ENCODE results near the gene ANKS6. TPM values are rescaled to one million over a fixed set of nuclear protein-coding genes. Genes with fewer than 3 reads are reported as not detected.

The ANKS6 gene
- total and polyA plus RNA-seq, 10 donors = 4.9 to 9.4 (median 7.0) TPM

DNA sequence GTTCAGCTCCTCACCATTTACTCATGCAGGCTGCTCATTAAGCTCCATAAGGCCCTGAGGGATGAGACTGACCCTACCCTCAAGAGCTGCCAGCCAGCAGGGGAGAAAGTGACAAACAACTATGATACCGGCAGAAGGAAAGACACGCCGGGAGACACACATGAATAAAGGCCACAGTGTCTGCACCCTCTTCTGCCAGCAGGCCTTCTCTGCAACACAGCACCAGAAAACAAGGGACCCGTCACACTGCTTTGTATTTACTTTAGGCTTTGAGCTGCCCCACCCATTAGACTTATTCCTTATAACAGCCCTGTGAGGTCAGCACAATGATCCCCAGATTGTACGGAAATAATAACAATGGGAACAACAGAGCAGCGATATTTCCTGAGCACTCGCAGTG, 94.8 kb downstream of the ANKS6 start:
- Histone ChIP-seq H3K27me3 (replicated peaks in 1 of 7) (peaks cover 3 to 81% (median 19%) of the 10 kb centered on the region in 7 donors), H3K36me3 (no peaks in the 10 kb centered on the region), H3K4me3 (no peak overlapping the region), H3K4me1 (peaks cover 0 to under 1% (median 0%) of the 10 kb centered on the region in 6 donors), H3K9me3 (peaks cover 0 to 9% (median 4%) of the 10 kb centered on the region in 8 donors), H3K27ac (no peak overlapping the region)
- intact Hi-C loops (cut with DNase I; ENCODE audit: low total_unique reads) = no loop called here
- no peak for DNase-seq
- 67 to 85% (median 77%) methylated on average over 7 of the region's 7 CpGs for WGBS, 5 donors
- TF ChIP-seq POLR2A (IDR thresholded peaks at IDR 0.05) (no peak), POLR2AphosphoS5 (IDR thresholded peaks at IDR 0.05) (no peak)
- TF ChIP-seq, protein P1, sequence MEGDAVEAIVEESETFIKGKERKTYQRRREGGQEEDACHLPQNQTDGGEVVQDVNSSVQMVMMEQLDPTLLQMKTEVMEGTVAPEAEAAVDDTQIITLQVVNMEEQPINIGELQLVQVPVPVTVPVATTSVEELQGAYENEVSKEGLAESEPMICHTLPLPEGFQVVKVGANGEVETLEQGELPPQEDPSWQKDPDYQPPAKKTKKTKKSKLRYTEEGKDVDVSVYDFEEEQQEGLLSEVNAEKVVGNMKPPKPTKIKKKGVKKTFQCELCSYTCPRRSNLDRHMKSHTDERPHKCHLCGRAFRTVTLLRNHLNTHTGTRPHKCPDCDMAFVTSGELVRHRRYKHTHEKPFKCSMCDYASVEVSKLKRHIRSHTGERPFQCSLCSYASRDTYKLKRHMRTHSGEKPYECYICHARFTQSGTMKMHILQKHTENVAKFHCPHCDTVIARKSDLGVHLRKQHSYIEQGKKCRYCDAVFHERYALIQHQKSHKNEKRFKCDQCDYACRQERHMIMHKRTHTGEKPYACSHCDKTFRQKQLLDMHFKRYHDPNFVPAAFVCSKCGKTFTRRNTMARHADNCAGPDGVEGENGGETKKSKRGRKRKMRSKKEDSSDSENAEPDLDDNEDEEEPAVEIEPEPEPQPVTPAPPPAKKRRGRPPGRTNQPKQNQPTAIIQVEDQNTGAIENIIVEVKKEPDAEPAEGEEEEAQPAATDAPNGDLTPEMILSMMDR (IDR thresholded peaks at IDR 0.05 in 8 of 11, conservative IDR thresholded peaks at IDR 0.05 in 3 of 11) = no peak

DNA sequence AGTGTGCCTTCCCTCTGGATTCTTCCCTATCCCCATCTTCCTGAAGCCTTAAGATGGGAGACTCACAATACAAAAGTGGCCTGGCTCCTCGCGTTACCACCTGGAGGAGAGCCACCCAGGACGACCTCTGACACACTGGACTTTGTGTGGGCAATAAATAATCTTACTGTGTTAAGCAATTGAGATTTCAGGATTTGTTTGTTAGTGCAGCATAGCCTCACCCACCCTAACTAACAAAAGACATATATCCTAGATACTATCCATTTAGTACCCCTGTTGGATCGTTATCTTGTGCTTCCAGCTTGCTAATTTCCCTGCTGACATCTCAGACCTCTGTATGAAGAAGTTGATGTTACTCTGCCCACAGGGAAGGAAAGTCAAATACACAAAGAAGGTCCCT, 95.6 kb downstream of the ANKS6 start:
- Histone ChIP-seq H3K4me3 (no peak overlapping the region), H3K27me3 (replicated peaks in 1 of 7) (peaks cover 3 to 81% (median 14%) of the 10 kb centered on the region in 7 donors), H3K4me1 (no peaks in the 10 kb centered on the region), H3K9me3 (peaks cover 0 to 9% (median 4%) of the 10 kb centered on the region in 8 donors), H3K27ac (no peak overlapping the region), H3K36me3 (no peaks in the 10 kb centered on the region)
- 52 to 61% (median 55%) methylated on average over 4 of the region's 4 CpGs for WGBS, 5 donors
- TF ChIP-seq POLR2A (IDR thresholded peaks at IDR 0.05) (no peak), POLR2AphosphoS5 (IDR thresholded peaks at IDR 0.05) (no peak)
- TF ChIP-seq, protein P1 (IDR thresholded peaks at IDR 0.05 in 8 of 11, conservative IDR thresholded peaks at IDR 0.05 in 3 of 11) = no peak
- intact Hi-C loops (cut with DNase I; ENCODE audit: low total_unique reads) = no loop called here
- DNase-seq = no peak

DNA sequence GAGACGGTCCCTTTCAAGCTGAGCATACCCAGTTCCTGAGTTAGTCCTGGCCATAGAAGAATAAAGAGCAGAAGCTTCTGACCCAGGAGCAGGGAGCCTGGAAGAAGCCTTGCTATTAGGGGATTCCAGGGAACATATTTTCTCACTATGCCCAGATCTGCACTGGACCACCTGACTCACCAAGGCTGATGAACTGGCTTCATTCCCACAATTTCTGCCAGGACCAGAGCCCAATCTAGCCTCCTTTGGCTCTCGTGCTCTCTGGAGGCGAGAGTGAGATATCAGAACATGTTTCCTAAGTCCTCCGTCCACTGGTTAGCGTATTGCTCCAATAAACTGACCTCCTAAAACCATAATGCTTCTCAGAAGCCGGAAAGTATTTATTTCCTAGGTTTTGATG, 97.5 kb downstream of the ANKS6 start:
- WGBS, 5 donors = 79 to 92% (median 84%) methylated on average over 6 of the region's 6 CpGs

DNA sequence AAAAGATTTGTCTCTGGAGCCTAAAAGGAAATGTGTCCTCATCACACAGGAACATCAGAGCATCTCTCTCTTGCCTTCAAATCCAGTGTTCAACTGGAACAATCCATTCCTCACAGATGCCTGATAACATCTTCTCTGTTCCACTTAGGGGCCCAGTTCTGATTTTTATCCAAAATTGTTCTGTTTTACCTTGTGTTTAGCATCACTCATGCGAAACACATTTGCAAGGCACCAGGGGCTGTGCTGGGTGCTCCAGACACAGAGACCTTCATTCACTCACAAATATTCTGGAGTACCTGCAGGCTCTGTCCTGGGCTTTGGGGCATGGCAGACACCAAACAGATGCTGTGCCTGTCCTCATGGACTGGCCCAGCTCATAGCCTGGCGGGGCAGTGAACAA, 101.4 kb downstream of the ANKS6 start:
- intact Hi-C loops (cut with DNase I; ENCODE audit: low total_unique reads) = no loop called here
- Histone ChIP-seq H3K27ac (no peak overlapping the region), H3K9me3 (no peaks in the 10 kb centered on the region), H3K4me1 (no peaks in the 10 kb centered on the region), H3K36me3 (no peaks in the 10 kb centered on the region), H3K27me3 (replicated peaks in 1 of 7) (peaks cover 0 to 43% (median 0%) of the 10 kb centered on the region in 7 donors), H3K4me3 (no peak overlapping the region)
- WGBS, 5 donors = 74 to 98% (median 91%) methylated on average over 2 of the region's 2 CpGs
- TF ChIP-seq, protein P1 (IDR thresholded peaks at IDR 0.05 in 8 of 11, conservative IDR thresholded peaks at IDR 0.05 in 3 of 11) = no peak
- TF ChIP-seq POLR2AphosphoS5 (IDR thresholded peaks at IDR 0.05) (no peak), POLR2A (IDR thresholded peaks at IDR 0.05) (no peak)
- DNase-seq = no peak

More for the DNA sequence above, 97.5 kb downstream of the ANKS6 start:
- no peaks in the 10 kb centered on the region for H3K4me1 ChIP-seq
- intact Hi-C loops (cut with DNase I; ENCODE audit: low total_unique reads) = no loop called here
- peaks cover 0 to 67% (median 8%) of the 10 kb centered on the region in 7 donors for H3K27me3 ChIP-seq (replicated peaks in 1 of 7)
- TF ChIP-seq, protein P1 (IDR thresholded peaks at IDR 0.05 in 8 of 11, conservative IDR thresholded peaks at IDR 0.05 in 3 of 11) = no peak
- no peak for TF ChIP-seq POLR2AphosphoS5 (IDR thresholded peaks at IDR 0.05)
- no peak for TF ChIP-seq POLR2A (IDR thresholded peaks at IDR 0.05)
- no peaks in the 10 kb centered on the region for H3K36me3 ChIP-seq
- H3K4me3 ChIP-seq = no peak overlapping the region
- H3K27ac ChIP-seq = no peak overlapping the region
- DNase-seq = no peak
- peaks cover 0 to 9% (median 4%) of the 10 kb centered on the region in 8 donors for H3K9me3 ChIP-seq

Measured in spleen (tissue), 11 donors.